HepG2 (cell line): ENCODE results near the gene PEMT. TPM values are rescaled to one million over a fixed set of nuclear protein-coding genes. Genes with fewer than 3 reads are reported as not detected.
A peak's percentile ranks its signal among the peaks of the same experiment; 100 is the strongest.

ENCODE experiments used
- AGO1 ChIP-seq: fragments of 200-400 bp; formaldehyde crosslinking; IDR thresholded peaks from 2 replicates; pipeline ENCODE4 v1.6.1; 2017; ENCODE audit warnings: mild to moderate bottlenecking, low read depth, low read length, moderate library complexity; ENCODE audit not compliant: poor library complexity, severe bottlenecking
- BCL6 ChIP-seq: IDR thresholded peaks from 2 replicates; pipeline ENCODE4 v1.6.1; 2016; ENCODE audit warnings: missing genetic modification reagents, missing compliant biosample characterization
- CBX2 ChIP-seq, 2 experiments: fragments of 200-600 bp in 1 of 2; sonication (generic); formaldehyde crosslinking in 1 of 2; IDR thresholded peaks; 2 replicates each; pipeline versions ENCODE4 v1.7.0 to v1.8.1; 2018 to 2022; ENCODE audit warnings: low read depth in 2 of 2, low read length in 1 of 2, mild to moderate bottlenecking in 1 of 2, missing genetic modification reagents in 1 of 2
- DNMT1 ChIP-seq: sonication (generic); formaldehyde crosslinking; IDR thresholded peaks from 2 replicates; pipeline ENCODE4 v1.5.1; 2020; ENCODE audit warnings: mild to moderate bottlenecking, missing genetic modification reagents
- DR1 ChIP-seq: sonication (generic); formaldehyde crosslinking; IDR thresholded peaks from 2 replicates; pipeline ENCODE4 v1.8.0; 2021; ENCODE audit warnings: mild to moderate bottlenecking, missing genetic modification reagents, inconsistent platforms
- EEA1 ChIP-seq: sonication (generic); formaldehyde crosslinking; IDR thresholded peaks from 2 replicates; pipeline ENCODE4 v1.5.1; 2020; ENCODE audit warnings: mild to moderate bottlenecking, missing genetic modification reagents, borderline replicate concordance
- FOXJ3 ChIP-seq: sonication (generic); formaldehyde crosslinking; IDR thresholded peaks from 2 replicates; pipeline ENCODE4 v1.4.0; 2020; ENCODE audit warnings: missing genetic modification reagents, mild to moderate bottlenecking, borderline replicate concordance
- GATA4 ChIP-seq: sonication (generic); IDR thresholded peaks from 2 replicates; pipeline ENCODE4 v1.6.1; 2016; ENCODE audit warnings: antibody characterized with exemption, low read depth, borderline replicate concordance
- HOXA3 ChIP-seq: sonication (generic); formaldehyde crosslinking; IDR thresholded peaks from 2 replicates; pipeline ENCODE4 v1.5.0; 2020; ENCODE audit warnings: missing genetic modification reagents
- MTF1 ChIP-seq: sonication (generic); formaldehyde crosslinking; IDR thresholded peaks from 2 replicates; pipeline ENCODE4 v1.5.0; 2020; ENCODE audit warnings: missing genetic modification reagents
- NR1H2 ChIP-seq: sonication (generic); formaldehyde crosslinking; IDR thresholded peaks from 2 replicates; pipeline ENCODE4 v1.8.1; 2022; ENCODE audit warnings: low read depth, missing genetic modification reagents, borderline replicate concordance
- RARA ChIP-seq: IDR thresholded peaks from 2 replicates; pipeline ENCODE4 v1.6.1; 2016; ENCODE audit warnings: missing genetic modification reagents, missing compliant biosample characterization
- RELA ChIP-seq: sonication (generic); formaldehyde crosslinking; IDR thresholded peaks from 2 replicates; pipeline ENCODE4 v1.4.0; 2020; ENCODE audit warnings: missing genetic modification reagents
- RFX3 ChIP-seq: IDR thresholded peaks from 2 replicates; pipeline ENCODE4 v1.6.1; 2016; ENCODE audit warnings: missing biosample characterization, missing genetic modification reagents
- SMARCE1 ChIP-seq: fragments of 450-650 bp; IDR thresholded peaks from 2 replicates; pipeline ENCODE4 v1.6.1; 2017; ENCODE audit warnings: borderline replicate concordance
- ZMYM4 ChIP-seq: sonication (generic); formaldehyde crosslinking; IDR thresholded peaks from 2 replicates; pipeline ENCODE4 v1.8.1; 2023; ENCODE audit warnings: mild to moderate bottlenecking, missing genetic modification reagents
- ZNF235 ChIP-seq: sonication (generic); formaldehyde crosslinking; IDR thresholded peaks from 2 replicates; pipeline ENCODE4 v1.8.1; 2023; ENCODE audit warnings: mild to moderate bottlenecking, missing genetic modification reagents, borderline replicate concordance
- ZNF329 ChIP-seq: sonication (generic); formaldehyde crosslinking; IDR thresholded peaks from 2 replicates; pipeline ENCODE4 v1.9.0; 2021; ENCODE audit warnings: low read depth, mild to moderate bottlenecking, missing genetic modification reagents
- ZNF44 ChIP-seq: sonication (generic); formaldehyde crosslinking; IDR thresholded peaks from 2 replicates; pipeline ENCODE4 v1.5.1; 2020; ENCODE audit warnings: mild to moderate bottlenecking, missing genetic modification reagents
- ZSCAN12 ChIP-seq: sonication (generic); formaldehyde crosslinking; IDR thresholded peaks from 2 replicates; pipeline ENCODE4 v1.9.0; 2021; ENCODE audit warnings: mild to moderate bottlenecking, missing genetic modification reagents
- polyA plus RNA-seq, 8 experiments: library from polyadenylated mRNA; depleted of rRNA in 3 of 8; stranded (reverse) in 7 of 8; unstranded in 1 of 8; fragments of >200 nt; fragmentation: Illumina TruSeq in 4 of 8; extraction: Trizol in 4 of 8; gene quantifications; 2 replicates each; pipeline versions ENCODE4 v1.2.1 to v1.2.3, GENCODE V29; 2011 to 2016; ENCODE audit warnings: low read depth in 4 of 8, missing spikeins in 1 of 8, mixed read lengths in 1 of 8; ENCODE audit not compliant: insufficient read depth in 1 of 8
- total RNA-seq, 5 experiments: library from RNA; depleted of rRNA; stranded (reverse); fragments of >200 nt; fragmentation: Illumina TruSeq; extraction: Trizol; gene quantifications; 2 replicates each; pipeline ENCODE4 v1.2.3, GENCODE V29; 2016; ENCODE audit warnings: low read depth in 1 of 5
- TF ChIP-seq, protein P1 (sequence below): sonication (generic); formaldehyde crosslinking; IDR thresholded peaks from 2 replicates; pipeline ENCODE4 v1.8.1; 2023; ENCODE audit warnings: missing genetic modification reagents, inconsistent platforms, borderline replicate concordance
- TF ChIP-seq, protein P2 (sequence below): sonication (generic); formaldehyde crosslinking; IDR thresholded peaks from 2 replicates; pipeline ENCODE4 v1.5.1; 2020; ENCODE audit warnings: missing genetic modification reagents, mild to moderate bottlenecking, borderline replicate concordance
- TF ChIP-seq, protein P3 (sequence below): sonication (generic); formaldehyde crosslinking; IDR thresholded peaks from 2 replicates; pipeline ENCODE4 v1.5.1; 2020; ENCODE audit warnings: missing genetic modification reagents, mild to moderate bottlenecking, borderline replicate concordance
- TF ChIP-seq, protein P4 (sequence below): sonication (generic); formaldehyde crosslinking; IDR thresholded peaks from 2 replicates; pipeline ENCODE4 v1.4.0; 2020; ENCODE audit warnings: mild to moderate bottlenecking, missing genetic modification reagents

PEMT gene
- total and polyA plus RNA-seq, 2 of the 13 experiments (the other 11 are each of a cell fraction or from before 2014, with no cell fraction given) = 31.7 to 43.6 TPM

DNA sequence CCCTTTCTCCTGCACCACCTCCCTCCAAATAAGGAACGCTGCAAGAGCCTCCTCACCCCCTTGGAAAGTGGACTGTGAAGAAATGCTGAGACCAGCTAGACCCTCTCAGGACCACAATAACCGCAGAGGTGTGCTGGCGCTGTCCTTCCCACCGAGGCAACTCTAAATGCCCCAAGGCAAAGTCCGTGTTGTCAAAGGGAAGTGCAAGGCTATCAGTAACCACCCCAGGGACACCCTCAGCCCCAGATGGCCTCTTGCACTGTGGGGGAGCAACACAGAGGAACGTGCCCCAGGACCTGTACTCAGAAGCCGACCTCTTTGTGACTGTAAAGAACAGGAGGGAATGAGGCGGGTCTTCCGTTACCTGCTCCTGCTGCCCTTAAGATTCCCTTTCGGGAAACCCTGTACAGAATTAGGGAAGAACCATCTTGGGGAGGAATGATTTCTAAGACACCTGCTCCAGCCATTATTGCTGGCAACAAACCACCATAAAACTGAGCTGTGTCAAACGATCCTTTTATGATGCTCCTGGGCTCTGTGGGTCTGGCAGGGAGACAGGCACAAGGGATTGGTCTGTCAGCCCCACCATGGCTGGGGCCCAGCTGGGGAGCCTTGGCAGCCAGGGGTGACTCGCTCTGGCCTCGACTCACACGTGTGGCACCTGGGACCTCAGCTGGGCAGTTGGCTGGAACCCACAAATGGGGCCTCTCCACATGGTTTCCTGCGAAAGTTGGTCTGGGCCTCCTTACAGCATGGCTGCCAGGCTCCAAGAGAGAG, 129.3 kb downstream of the PEMT start (continued):
- TF ChIP-seq, protein P1, sequence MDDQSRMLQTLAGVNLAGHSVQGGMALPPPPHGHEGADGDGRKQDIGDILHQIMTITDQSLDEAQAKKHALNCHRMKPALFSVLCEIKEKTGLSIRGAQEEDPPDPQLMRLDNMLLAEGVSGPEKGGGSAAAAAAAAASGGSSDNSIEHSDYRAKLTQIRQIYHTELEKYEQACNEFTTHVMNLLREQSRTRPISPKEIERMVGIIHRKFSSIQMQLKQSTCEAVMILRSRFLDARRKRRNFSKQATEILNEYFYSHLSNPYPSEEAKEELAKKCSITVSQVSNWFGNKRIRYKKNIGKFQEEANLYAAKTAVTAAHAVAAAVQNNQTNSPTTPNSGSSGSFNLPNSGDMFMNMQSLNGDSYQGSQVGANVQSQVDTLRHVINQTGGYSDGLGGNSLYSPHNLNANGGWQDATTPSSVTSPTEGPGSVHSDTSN = no peak
- TF ChIP-seq DR1 (CRISPR knock-in tag) = no peak
- TF ChIP-seq GATA4 = peak; percentile 63; the same call in 1 of the 2 replicates
- TF ChIP-seq ZNF235 (CRISPR knock-in tag) = no peak
- no peak for TF ChIP-seq SMARCE1
- no peak for TF ChIP-seq FOXJ3 (CRISPR knock-in tag)
- TF ChIP-seq, protein P2, sequence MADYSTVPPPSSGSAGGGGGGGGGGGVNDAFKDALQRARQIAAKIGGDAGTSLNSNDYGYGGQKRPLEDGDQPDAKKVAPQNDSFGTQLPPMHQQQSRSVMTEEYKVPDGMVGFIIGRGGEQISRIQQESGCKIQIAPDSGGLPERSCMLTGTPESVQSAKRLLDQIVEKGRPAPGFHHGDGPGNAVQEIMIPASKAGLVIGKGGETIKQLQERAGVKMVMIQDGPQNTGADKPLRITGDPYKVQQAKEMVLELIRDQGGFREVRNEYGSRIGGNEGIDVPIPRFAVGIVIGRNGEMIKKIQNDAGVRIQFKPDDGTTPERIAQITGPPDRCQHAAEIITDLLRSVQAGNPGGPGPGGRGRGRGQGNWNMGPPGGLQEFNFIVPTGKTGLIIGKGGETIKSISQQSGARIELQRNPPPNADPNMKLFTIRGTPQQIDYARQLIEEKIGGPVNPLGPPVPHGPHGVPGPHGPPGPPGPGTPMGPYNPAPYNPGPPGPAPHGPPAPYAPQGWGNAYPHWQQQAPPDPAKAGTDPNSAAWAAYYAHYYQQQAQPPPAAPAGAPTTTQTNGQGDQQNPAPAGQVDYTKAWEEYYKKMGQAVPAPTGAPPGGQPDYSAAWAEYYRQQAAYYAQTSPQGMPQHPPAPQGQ = no peak
- TF ChIP-seq MTF1 = no peak
- no peak for TF ChIP-seq ZSCAN12 (CRISPR knock-in tag)
- peak; percentile 64 for TF ChIP-seq BCL6 (CRISPR knock-in tag)
- TF ChIP-seq EEA1 (CRISPR knock-in tag) = no peak
- no peak for TF ChIP-seq ZNF44 (CRISPR knock-in tag)
- TF ChIP-seq AGO1 = no peak
- no peak for TF ChIP-seq RFX3
- TF ChIP-seq CBX2 (IDR thresholded peaks at IDR 0.05; ENCODE audit: low read depth, low read length) = no peak
- TF ChIP-seq CBX2 (CRISPR knock-in tag; IDR thresholded peaks at IDR 0.05; ENCODE audit: low read depth) = no peak
- no peak for TF ChIP-seq DNMT1 (CRISPR knock-in tag)
- TF ChIP-seq ZNF329 (CRISPR knock-in tag) = peak; percentile 61; the same call in 1 of the 2 replicates
- TF ChIP-seq, protein P3, sequence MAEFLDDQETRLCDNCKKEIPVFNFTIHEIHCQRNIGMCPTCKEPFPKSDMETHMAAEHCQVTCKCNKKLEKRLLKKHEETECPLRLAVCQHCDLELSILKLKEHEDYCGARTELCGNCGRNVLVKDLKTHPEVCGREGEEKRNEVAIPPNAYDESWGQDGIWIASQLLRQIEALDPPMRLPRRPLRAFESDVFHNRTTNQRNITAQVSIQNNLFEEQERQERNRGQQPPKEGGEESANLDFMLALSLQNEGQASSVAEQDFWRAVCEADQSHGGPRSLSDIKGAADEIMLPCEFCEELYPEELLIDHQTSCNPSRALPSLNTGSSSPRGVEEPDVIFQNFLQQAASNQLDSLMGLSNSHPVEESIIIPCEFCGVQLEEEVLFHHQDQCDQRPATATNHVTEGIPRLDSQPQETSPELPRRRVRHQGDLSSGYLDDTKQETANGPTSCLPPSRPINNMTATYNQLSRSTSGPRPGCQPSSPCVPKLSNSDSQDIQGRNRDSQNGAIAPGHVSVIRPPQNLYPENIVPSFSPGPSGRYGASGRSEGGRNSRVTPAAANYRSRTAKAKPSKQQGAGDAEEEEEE (CRISPR knock-in tag) = no peak
- TF ChIP-seq ZMYM4 = no peak
- TF ChIP-seq NR1H2 (CRISPR knock-in tag) = no peak
- peak; percentile 71; the same call in 1 of the 2 replicates for TF ChIP-seq HOXA3 (CRISPR knock-in tag)
- TF ChIP-seq, protein P4, sequence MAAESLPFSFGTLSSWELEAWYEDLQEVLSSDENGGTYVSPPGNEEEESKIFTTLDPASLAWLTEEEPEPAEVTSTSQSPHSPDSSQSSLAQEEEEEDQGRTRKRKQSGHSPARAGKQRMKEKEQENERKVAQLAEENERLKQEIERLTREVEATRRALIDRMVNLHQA (CRISPR knock-in tag) = no peak
- TF ChIP-seq RELA = no peak
- TF ChIP-seq RARA (CRISPR knock-in tag) = peak; percentile 93
